ENCODE measurements around the gene NRDC.

DNA sequence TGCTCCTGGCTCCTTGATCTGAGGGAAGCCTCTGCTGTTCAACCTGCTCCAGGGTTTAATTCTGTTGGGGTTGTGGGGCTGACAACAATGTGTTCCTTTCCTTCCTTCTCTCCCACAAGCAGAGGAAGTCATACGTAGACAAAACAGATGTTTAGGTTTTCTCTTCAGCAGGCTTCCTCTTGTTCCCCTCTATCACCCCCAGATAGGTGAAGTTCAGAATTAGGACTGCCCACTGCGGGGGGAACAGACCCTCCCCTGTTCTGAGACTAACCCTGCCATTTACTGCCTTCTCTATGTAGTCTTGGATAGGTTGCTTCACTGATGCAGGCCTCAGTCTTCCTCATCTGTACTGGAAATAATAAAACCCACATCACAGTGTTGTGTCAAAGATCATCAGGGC, 30.0 kb upstream of the NRDC start:
- TF ChIP-seq, protein P1, sequence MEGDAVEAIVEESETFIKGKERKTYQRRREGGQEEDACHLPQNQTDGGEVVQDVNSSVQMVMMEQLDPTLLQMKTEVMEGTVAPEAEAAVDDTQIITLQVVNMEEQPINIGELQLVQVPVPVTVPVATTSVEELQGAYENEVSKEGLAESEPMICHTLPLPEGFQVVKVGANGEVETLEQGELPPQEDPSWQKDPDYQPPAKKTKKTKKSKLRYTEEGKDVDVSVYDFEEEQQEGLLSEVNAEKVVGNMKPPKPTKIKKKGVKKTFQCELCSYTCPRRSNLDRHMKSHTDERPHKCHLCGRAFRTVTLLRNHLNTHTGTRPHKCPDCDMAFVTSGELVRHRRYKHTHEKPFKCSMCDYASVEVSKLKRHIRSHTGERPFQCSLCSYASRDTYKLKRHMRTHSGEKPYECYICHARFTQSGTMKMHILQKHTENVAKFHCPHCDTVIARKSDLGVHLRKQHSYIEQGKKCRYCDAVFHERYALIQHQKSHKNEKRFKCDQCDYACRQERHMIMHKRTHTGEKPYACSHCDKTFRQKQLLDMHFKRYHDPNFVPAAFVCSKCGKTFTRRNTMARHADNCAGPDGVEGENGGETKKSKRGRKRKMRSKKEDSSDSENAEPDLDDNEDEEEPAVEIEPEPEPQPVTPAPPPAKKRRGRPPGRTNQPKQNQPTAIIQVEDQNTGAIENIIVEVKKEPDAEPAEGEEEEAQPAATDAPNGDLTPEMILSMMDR (IDR thresholded peaks at IDR 0.05; ENCODE audit: low read depth, low read length, poor library complexity, severe bottlenecking), result no peak
- TF ChIP-seq EZH2phosphoT487 (IDR thresholded peaks at IDR 0.05; ENCODE audit: borderline replicate concordance, low read length), result no peak

All from DOHH2 (cell line).